HG03575 (cell line): ENCODE results near the gene YDJC.

Source experiments
- ATAC-seq: cut with Tn5 transposase; IDR thresholded peaks from one replicate; pipeline ENCODE4 v1.9.1; 2021; ENCODE audit not compliant: unreplicated experiment, insufficient number of reproducible peaks, low FRiP score; ENCODE audit errors: extremely low read depth

YDJC gene

DNA sequence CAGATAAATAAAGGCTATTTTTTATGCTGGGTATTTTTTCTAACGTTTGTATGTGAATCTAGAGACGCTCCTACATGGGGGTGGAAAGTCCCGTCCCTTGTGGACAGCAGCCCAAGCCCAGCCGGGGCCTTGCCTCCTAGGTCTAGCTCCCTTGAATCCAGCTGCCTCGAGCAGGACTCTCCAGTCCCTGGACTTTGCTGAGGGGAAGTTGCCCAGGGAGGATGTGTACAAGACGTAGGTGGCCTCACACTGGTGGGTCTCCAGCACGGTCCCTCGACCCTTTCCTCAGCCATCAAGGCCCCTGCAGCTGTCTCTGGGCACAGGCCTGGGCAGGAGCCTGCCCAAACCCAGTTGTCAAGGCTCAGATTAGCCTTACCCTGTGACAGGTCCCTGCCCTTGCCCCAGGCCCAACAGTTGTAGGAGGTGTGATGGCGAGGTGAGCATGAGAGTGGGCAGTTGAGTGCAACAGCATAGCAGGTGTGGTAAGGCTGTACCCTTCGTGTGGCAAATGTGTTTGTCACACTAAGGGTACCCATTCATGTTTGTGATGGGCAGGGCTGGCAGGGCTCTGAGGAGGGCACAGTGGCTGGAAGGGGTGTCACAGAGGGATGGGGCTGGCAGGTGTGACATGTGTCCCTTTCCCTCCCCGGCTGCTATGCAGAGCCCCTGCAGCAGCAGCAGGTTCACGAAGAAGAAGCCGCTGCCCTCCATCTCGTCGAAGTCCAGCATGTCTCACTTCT lies 6.1 kb upstream of the YDJC start:
- ATAC-seq = no peak

DNA sequence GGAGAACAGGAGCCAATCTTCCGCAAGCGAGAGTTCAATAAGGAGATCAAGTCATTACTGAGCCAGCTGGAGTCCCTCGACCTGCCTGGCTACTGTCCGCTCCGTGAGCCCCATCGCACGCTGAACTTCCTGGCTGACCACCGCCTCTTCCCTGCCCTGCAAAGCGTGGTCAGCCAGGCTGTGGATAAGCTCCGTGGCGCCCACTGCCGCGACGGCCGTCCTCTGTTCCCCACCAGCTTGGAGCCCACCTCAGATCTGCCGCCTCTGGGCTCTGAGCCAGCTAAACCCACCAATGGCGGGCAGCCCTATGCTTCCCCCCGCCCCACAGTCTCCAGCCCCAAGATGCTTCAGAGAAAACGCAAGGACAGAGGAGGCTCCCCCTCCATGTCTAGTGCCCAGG lies 5.0 kb upstream of the YDJC start:
- ATAC-seq = no peak

DNA sequence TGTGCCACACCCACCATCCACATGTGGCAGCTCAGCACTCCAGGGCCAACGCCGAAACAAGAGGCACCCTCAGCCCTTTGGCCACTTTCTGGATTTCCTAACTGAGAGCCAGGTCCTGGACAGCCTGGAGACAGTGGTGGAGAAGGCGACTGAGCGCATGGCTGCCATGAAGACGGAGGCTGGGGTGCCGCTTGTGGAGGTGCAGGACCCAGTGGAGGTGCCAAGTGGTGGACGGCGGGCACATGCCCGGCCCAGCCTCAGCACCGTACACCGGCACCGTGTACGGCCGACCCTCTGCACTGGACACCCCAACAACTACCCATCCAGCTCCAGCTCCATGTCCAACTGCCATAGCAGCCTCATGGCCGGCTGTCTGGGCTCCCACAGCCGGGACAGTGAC lies 4.3 kb upstream of the YDJC start:
- no peak for ATAC-seq

DNA sequence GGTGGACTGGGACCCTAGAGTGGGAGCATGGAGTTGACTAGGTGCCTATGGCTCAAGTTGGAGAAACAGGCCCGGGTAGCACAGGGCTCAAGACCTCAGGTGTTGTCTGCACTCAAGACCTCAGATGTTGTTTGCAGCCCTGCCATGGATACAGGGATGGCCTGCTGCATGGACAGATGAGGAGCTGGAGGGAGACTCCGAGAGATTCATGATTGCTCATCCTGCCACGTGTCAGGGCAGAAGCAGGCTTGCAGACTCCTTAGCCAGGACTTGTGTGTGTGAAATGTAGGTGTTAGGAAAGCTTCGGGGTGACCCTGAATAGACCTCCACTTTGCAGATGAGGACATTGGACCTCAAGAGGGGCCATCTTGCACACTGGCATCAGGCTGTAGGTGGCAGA lies 3.7 kb upstream of the YDJC start:
- no peak for ATAC-seq

DNA sequence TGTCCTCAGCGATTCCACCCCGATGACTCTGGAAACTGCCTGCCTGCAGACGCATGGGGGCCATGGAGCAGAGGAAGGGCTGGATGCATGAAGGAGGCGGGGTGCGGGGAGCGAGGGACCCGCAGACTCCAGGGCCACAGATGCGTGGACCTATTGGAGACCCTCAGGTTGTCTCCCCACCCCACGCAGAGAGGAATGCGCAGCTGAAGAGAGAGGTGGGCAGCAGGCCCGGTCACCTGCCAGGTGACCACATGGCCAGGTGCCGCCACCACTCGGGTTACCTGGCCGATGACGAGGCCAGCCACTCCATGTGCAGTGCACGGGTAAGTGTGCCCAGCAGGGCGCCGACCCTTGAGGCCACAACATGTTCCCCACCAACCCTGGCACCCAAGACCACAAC lies 3.1 kb upstream of the YDJC start:
- ATAC-seq = no peak

DNA sequence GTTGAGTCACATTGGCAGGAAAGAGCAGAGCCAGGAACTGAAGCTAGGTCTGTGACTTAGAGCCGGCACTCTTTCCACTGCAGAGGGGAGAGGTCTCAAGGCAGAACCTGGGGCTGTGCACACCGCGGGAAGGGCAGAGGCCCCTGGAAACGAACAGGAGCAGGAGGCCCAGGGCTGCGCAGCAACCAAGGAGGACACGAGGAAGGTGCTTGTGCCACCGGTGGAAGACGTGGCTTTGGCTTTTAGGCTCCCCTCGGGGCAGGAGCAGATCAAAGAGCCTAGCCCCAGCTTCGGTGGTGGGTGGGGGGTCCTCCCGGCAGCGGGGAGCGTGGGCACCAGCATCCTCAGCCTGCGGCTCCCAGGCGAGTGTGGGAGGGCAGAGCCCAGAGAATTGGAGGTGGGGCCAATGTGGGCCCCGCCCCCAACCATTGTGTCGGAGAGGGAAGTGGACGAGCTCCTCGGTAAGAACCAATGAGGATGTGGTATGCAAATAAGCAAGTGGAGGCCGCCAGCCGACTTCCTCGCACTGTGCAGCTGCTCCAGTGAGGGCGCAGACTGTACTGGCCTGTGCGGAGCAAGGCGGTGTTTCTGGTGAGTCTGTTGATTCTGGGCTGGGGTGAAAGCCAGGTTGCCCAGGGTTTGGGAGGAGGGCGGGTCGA lies 2.5 kb upstream of the YDJC start, which contains the start of gene CCDC116:
Gene CCDC116, plus strand, starts transcription at position 524 of the 659 bp plus-strand sequence. CDS start 422 bp downstream, outside the sequence.
- ATAC-seq = no peak

DNA sequence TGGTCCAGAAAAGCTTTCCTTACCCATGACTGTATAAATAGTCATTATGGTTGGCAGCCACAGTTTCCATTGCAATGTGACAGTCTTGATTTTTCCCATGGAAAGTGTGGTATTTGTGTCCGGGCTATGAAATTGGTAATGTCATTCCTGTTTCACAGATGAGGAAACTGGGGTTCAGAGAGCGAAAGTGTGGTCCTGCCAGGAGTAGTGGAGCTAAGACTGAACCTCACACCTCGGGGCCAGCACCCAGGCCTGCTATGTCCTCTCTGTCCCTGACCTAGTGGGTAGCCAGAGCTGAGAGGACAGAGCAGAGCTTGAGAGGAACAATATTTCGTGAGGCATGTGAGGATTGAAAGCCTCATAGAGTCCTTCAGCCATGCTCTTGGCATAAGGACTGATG lies 1.2 kb upstream of the YDJC start:
- ATAC-seq = no peak

DNA sequence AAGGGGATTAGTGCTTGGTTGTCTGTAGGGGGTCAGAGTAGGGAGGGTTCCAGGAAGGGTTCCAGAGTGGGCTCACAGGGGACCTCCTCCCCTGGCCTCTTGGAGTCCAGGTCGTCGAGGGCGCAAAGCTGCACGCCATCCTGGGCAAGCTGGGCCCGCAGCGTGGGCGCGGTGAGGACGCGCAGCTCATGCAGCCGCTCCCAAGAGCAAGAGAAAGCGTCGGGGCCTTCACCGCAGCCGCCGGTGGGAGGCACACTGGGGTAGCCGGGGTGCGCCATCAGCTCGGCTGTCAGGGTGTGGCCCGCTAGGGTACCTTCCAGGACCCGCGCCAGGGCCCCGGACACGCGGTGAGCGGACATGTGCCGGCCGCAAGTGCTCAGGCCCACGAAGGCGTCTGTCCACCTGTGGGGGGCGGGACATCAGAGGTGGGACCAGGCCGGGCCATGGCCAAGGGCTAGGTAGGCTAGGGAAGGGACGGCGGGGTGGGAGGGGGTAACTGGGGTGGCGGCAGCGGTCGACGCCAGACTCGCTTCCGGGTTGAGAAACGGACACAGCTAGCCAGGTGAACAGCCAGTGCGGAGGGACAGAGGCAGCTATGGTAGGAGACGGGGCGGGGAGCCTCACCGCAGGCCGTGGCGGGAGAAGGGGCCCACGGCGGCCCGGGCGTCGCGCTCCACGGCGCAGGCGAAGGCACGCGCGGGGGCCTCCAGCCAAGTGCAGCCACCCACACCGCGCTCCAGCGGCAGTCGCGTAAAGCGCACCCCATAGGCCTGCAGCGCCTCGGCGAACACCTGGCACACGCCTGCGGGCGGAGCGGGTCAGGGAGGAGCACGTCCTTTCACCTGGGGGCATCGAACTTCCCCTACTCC lies 1.2 kb downstream of the YDJC start:
- ATAC-seq = no peak

DNA sequence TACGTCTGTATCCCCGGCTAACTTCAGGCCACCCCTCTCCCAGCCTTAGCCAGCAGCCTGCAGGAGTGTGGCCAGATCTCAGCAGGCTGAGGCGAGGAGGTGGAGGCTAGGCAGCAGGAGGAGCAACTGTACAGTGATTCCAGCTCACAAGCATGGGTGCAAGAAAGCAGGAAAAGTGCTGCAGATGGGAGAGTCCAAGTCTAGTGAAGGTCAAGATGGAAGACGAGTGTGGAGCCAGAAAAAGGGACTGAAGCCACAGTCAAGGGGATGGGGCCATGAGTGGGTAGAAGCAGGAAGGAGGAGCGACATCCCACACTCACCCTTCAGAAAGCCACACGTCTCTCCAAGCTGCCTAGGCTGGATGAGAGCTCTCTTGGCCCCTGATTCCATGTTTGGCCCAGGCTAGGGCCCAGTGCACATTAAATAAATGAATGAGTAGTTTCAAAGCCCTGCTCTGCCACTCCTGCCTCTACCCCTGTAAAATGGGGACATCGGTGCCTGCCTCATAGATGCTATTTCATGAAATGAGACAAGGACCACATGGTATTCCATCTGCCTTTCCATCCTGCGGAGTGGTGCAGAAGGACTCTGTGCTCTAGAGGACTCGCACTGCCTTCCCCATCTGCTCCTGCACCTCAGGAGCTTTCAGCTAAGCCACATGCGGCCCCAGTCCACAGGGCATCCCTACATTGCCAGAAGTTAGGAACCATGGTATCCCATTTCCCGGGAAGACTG lies 2.9 kb downstream of the YDJC start:
- ATAC-seq = no peak

DNA sequence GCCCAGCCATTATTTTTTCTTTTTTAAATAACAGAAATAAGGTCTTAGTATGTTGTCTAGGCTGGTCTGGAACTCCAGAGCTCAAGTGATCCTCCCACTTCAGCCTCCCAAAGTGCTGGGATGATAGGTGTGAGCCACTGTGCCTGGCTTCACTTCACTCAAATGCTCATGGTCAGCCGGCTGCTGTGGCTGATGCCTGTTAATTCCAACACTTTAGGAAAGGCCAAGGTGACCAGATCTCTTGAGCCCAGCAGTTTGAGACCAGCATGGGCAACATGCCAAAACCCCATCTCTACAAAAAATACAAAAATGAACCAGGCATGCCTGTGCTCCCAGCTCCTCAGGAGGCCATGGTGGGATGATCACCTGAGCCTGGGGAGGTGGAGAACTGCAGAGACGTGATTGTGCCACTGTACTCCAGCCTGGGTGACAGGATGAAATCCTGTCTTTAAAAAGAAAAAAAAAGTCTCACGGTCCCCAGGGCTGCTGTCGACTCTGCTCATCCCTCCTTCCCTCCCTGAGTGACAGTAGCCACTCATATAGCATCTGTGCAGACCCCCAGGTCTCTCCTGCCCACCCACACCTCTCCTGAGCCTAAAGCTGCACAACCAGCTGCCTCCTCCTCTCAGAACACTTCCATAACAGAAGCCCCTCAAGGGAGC lies 3.6 kb downstream of the YDJC start:
- ATAC-seq = no peak

DNA sequence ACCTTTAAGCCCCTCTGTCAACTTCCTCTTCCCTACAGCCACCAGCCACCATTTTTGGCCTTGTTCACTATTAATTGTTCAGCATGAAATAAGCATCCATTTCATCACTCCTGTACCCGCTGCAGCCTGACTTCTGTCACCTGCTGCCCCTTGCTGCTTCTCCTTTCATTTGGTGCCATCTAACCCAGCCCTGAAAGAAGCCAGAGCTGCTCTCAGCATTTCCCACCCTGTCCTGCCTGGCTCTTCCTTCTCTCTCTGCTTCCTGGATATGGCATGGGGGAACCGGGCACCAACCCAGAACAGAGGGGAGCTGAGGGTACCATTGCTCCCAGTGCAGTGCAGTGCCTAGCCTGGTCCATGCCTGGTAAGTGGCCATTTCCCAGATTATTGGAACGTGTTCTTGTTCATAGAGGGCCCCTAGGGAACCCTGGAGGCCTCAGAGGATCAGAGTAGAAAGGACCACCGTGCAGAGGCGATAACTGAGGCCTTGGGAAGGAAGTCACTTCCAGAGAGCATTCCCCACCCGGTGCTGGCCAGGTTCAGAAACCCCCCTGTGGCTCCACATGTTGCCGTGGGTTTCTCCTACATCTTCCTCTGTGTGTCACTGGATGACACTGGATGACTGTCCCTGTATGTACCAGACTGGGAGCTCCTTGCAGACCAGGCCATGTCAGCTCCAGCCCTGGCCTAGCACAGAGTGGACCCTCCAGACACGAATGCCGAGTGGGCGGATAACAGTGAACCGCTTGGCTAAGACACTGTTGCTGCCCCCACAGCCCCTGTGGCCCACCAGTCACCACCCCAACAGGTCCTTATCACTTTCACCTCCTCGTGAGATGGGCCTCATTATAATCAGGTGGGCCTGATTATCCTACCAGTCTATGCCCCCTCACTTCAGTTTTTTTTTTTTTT lies 4.7 kb downstream of the YDJC start:
- no peak for ATAC-seq

DNA sequence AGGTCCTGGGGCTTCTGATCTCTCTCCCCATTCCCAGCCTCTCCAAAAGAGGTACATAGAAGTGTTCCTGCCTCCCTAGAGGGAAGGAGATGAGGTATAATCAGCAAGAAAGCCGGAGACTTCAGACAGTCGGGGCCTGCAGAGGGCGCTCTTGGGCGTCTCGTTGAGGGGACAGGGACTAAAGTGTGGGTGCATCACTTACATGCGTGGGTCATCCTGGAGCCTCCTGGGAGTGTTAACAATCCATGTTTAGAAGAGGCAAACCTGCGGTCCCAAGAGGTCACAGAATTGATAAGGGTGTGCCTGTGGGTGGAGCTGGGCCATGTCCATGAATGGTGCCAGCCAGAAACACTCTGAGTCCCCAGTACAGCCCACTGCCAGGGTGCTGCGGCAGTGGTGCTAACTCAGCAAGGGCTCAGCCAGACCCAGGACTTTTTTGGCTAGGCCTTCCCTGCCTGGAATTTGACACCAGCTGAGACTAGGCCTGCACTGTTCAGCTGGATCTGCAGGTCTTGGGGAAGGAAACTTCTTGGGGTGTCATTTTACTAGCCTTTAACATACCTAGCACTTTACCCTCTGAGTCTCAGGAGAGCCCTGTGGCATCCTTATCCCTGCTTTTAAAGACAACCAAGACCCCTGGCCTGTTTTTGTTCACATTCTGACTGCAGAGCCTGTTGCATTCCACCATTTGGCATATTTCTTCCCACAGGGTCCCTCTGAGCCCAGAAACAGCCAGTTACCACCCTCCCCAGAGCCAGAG lies 5.5 kb downstream of the YDJC start:
- ATAC-seq = no peak

DNA sequence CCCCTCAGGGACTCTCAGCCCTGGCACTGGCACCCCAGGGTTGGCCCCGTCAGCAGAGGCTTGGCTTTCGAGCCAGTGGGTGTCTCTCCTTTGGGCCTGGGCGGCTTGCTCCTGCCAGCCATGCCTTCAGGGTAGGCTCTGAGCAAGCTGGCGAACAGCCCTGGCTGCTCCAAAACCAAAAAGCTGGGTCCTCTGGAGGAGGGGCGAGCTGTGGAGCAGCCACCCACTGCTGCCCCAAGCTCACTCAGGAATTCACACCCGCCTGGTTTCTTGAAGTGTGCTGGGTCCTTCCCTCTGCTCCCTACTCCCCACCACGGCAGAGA lies 6.2 kb downstream of the YDJC start:
- ATAC-seq = no peak

DNA sequence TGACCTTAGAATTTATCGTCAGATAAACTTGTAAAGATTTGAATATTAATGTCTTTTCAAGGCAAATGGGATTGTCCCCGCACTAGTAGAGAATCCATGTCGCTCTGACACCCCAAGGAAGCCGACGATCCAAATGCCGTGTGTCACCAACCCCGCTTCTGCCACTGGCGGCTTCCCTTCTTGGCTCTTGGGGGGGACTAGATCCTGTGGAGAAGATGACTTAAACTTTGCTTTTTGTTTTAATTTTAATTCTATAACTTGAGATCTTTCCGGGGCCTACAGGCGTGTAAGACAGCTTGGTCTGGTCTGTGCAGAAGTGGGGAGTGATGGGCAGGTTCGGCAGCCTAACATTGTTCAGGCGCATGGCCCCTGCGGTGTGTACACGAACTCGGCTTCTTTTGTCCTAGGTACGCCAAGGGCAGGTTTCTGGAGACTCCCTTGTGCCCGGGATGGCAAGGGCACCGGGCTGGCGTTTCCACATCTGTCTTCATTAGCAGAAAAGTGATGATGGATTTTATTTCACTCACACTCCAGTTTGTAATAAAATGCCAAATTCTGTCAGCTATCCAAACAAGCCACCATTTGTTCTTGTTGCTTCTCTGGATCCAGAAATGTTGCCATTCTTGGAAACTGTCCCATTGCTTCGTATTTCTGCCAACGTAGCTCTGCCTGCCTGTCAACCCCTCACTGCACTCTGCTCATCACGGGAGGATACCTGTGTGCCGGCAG lies 6.7 kb downstream of the YDJC start:
- ATAC-seq = no peak

DNA sequence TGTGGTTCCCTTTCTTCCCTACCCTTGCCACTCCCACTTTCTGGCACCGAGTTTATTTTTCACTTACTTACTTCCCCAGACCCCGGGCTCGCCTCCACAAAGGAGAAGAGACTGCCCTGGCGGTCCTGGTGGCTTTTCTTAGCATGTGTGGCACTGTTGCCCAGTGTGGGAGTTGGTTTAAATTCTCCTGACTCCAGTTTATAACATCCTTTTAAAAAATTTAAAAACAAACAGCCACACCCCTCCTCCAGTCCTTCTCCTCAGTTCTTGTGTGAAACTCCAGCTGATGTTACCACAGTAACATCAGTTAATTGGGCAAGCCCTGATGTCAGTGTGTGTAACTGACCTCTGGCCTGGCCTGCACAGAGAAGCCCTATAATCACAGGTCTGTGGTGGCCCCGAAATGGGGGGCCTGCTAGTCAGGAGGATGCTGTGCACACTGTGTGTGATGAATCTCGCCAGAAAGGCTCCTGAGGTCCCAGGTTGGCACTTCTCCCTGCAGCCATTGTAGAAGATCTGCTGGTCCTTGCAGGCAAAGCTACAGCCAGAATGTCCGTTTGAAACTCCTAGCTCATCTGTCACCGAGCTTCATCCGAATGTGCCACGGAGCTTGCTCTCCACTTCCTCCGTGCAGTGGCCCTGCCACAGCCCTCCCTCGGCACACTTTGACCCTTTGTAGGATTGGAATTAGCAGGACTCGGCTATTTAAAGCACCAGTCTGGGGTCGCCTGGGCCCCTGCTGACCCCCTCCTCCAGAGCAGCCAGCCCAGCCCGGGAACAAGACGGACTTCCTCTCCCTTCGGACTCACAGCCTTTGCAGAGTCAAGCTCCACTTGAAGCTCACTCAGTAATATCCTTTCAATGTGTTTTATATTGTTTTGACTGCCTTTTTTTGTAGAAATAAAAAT lies 7.6 kb downstream of the YDJC start:
- no peak for ATAC-seq

DNA sequence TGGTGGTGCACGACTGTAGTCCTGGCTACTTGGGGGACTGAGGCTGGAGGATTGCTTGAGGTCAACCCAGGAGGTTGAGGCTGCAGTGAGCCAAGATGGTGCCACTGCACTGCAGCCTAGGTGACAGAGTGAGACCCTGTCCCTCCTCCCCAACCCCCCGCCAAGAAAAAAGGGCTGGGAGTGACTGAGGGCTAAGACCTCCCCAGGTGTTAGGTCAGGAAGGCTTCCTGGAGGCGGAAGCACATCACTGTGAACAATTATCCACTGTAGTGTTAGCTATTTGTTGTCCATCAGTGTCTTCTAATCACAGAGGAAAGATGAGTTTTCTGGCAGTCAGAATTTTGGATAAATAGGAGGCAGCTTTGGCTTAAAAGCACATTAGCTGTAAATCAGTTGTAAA lies 8.8 kb downstream of the YDJC start:
- ATAC-seq = no peak
